ENCODE measurements around the gene LIX1. TPM values are rescaled to one million over a fixed set of nuclear protein-coding genes. Genes with fewer than 3 reads are reported as not detected.
"Not testable (repeated sequence)": the region's sequence is repeated elsewhere in the genome, so short reads cannot be mapped to it uniquely, and the experiment has no call there.

Gene LIX1
- total RNA-seq, result not detected
- long read RNA-seq, donor 1, result 0 reads
- long read RNA-seq, donor 2, result 0 reads

DNA sequence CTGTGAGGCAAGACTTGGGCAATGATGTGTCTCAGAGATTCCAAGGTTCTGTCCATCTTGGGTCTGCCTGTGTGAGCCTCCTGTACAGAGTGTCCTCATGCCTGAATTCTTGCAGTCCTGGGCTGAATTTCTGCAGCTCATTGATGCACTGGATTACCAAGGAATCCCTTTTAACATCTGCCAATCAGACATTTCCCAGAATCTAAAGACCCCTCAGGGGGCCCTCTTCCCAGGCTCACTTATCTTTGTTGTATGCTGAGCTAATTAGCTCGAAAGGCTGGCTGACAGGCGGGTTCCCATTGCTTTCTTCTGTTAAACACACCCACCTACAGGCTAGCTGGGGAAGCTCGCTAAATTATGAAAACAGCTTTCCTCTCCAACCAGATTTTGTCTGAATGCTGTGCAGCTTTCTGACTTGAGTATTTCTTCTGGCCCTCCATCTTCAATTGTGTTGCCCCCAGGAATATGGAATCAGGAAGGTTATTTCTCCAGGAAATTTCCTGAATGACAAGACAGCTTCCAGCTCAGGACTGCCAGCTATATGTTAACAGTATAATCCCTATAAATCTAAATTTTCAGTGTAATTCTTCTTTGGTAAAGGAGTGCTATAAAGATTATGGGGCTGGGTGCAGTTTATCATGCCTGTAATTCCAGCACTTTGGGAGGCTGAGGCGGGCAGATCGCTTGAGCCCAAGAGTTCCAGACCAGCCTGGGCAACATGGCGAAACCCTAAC is at the start of gene LIX1:
TSS of gene LIX1 (minus strand) at position 91 of the 734 bp plus-strand sequence. CDS start at position 56, 35 bp downstream.
- no peak for DNase-seq (ENCODE audit: low spot score)
- intact Hi-C loops (cut with DNase I), result no loop called here

GRCh38 chr5:97191893-97192292 is 49.5 kb upstream of the LIX1 start:
- intact Hi-C loops (cut with DNase I), result no loop called here
- DNase-seq (ENCODE audit: low spot score), result no peak

DNA sequence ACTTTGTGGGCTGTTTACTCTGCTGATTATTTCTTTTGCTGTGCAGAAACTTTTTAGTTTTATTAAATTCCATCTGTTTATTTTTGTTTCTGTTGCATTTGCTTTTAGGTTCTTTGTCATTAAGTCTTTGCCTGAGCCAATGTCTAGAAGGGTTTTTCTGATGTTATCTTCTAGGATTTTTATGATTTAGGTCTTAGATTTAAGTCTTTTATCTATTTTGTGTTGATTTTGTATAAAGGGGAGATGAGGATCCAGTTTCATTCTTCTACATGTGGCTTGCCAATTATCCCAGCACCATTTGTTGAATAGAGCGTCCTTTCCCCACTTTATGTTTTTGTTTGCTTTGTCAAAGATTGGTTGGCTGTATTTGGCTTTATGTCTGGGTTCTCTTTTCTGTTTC is 47.1 kb upstream of the LIX1 start:
- DNase-seq (ENCODE audit: low spot score); intact Hi-C loops (cut with DNase I): not testable (repeated sequence)

GRCh38 chr5:97183930-97184213 is 41.5 kb upstream of the LIX1 start:
- intact Hi-C loops (cut with DNase I), result no loop called here

DNA sequence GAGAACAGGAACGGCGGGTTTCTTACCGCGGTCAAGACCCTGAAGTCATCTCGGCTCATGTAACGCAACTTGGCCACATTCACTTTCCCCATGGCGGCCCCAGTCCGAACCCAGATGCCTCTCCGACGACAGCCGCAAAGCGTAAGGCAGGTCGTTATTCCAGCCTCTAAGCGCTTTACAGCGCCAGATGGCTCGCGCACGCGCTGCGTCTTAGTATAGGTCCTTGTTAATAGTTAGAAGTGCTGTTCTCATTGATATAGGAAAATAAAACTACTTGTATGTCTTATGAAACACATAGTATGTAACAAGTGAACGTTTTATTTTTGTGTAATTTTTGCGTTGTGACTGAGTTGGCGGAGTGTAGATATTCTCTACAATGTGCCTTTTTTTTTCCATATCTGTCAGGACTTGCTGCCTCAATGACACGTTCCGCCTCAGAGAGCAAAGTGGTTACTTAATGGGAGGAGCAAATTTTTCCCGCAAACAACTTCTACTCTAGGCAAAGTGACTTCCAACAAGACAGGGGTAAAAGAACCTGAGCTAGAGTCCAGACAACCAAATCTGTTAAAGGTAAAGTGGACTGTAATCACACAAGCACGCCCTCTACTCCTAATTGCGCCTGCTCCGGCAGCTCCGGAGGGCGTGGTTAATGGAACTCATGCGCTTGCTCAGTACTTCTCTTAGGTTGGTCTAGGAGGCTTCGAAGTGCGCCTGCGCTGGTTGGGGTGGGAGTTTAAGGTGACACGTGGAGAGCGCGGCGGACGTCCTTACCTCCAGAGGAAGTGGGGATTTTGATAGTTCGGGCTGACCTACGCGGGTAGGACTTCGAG is 40.9 kb upstream of the LIX1 start, which contains the start of gene RIOK2:
TSS of gene RIOK2 (minus strand) at position 148 of the 830 bp plus-strand sequence. CDS start at position 92, 56 bp downstream.
- peak; percentile 98 for DNase-seq (ENCODE audit: low spot score)
- intact Hi-C loops (cut with DNase I), result no loop called here

More at GRCh38 chr5:97183930-97184213, 41.5 kb upstream of the LIX1 start:
- no peak for DNase-seq (ENCODE audit: low spot score)

- no peak for DNase-seq (ENCODE audit: low spot score)
- intact Hi-C loops (cut with DNase I), result no loop called here
Observed at GRCh38 chr5:97182571-97183099, 40.2 kb upstream of the LIX1 start.

DNA sequence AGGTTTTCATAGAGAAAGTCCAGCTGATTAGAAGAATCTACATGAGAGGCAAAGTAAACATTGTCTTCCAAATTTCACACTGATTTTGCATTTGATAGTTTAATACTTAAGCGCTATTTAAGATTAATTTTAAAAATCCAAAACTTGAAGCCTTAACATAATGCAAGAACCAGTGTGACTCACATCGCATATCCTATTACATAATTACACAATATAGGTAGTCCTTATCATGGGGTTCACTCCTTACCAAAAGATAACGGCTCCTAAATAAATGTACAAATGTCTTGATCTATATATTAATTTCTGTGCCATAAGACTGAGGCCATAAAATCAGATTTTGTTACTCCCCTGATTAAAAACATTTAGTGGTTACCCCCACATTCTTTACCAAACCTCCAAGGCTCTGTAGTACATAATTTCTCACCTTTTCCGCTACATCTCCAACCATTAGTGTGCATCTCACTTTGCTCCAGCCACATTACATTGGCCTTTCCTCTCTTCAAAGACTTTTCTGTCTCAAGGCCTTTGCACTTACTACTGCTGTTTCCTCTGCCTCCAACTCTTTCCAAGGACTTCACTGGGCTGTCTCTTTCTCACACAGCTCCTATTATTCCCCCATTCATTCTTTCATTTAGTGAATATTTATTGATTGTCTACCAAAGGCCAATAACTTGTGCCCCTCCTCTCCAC is 39.6 kb upstream of the LIX1 start:
- intact Hi-C loops (cut with DNase I), result no loop called here

DNA sequence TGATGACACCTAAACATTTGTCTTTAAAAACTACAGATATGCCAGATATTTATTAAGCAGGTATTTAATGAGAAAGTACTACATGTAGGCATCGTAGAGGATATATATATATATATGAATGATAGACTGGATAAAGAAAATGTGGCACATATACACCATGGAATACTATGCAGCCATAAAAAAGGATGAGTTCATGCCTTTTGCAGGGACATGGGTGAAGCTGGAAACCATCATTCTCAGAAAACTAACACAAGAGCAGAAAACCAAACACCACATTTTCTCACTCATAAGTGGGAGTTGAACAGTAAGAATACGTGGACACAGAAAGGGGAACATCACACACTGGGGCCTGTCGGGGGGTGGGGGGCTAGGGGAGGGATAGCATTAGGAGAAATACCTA is 37.0 kb upstream of the LIX1 start:
- DNase-seq (ENCODE audit: low spot score); intact Hi-C loops (cut with DNase I): not testable (repeated sequence)

More for the DNA sequence above, 39.6 kb upstream of the LIX1 start:
- no peak for DNase-seq (ENCODE audit: low spot score)

GRCh38 chr5:97172227-97172626 is 29.8 kb upstream of the LIX1 start:
- intact Hi-C loops (cut with DNase I), result no loop called here

DNA sequence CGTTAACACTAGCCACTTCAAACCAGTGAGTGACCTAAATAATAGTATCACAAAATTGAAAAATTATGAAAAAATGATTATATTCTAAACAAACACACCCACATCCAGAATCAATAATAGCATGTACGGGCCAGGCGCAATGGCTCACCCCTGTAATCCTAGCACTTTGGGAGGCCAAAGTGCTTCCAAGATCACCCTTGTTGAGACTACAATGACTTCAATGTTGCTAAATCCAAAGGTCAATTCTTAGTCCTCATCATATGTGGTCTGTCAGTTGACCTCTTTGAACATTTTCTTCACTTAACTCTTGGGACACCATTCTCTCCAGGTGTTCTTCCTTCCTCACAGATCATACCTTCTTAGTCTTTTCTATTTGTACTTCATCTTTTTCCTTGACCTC is 29.3 kb upstream of the LIX1 start:
- intact Hi-C loops (cut with DNase I), result no loop called here
- DNase-seq (ENCODE audit: low spot score), result no peak

More at GRCh38 chr5:97172227-97172626, 29.8 kb upstream of the LIX1 start:
- no peak for DNase-seq (ENCODE audit: low spot score)

DNA sequence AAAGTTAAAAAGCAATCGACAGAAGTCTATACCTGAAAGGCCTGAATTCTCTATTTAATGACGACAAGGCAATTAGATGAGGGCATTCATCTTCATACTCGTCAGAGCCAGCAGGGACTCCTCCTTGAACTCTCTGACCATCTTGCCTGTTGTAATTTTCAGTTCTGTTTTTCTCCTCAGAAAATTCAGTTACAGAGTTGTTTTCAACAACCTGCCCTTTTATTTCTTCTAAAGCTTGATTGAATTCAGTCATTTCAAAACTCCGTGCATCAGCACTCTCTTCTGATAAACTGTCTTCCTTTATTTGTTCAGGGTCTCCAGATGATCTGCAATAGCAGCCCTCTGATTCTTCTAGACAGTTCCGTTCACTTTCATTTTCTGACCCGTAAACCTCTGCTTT is 25.0 kb upstream of the LIX1 start:
- no peak for DNase-seq (ENCODE audit: low spot score)
- intact Hi-C loops (cut with DNase I), result loop anchor here in 1 of 2 donors (10.0 kb wide), 1 partner anchor 413 kb away; no protein-coding TSS in a partner anchor

- DNase-seq (ENCODE audit: low spot score), result no peak
- intact Hi-C loops (cut with DNase I), result loop anchor here in 1 of 2 donors (10.0 kb wide), 1 partner anchor 411 kb away; no protein-coding TSS in a partner anchor
Observed at GRCh38 chr5:97165726-97166125, 23.3 kb upstream of the LIX1 start.

- DNase-seq (ENCODE audit: low spot score), result no peak
- intact Hi-C loops (cut with DNase I), result loop anchor here in 1 of 2 donors (10.0 kb wide), 1 partner anchor 410 kb away; no protein-coding TSS in a partner anchor
Observed at GRCh38 chr5:97164846-97165245, 22.4 kb upstream of the LIX1 start.

DNA sequence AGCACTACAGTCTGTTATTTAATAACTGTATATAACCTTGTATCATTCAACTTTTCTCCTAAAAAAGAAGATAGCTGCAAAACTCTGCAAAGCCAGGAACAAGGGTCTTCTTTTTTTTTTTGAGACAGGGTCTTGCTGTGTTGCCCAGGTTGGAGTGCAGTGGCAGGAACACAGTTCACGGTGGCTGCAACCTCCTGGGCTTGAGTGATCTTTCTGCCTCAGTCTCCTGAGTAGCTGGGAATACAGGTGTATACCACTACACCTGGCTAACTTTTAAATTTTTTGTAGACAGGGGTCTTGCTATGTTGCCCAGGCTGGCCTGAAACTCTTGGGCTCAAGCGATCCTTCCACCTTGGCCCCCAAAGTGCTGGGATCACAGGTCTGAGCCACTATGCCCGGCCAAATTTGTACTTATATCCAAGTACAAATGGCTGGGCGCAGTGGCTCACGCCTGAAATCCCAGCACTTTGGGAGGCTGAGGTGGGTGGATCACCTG is 21.4 kb upstream of the LIX1 start:
- DNase-seq (ENCODE audit: low spot score), result no peak
- intact Hi-C loops (cut with DNase I), result loop anchor here in 1 of 2 donors (10.0 kb wide), 1 partner anchor 409 kb away; no protein-coding TSS in a partner anchor

DNA sequence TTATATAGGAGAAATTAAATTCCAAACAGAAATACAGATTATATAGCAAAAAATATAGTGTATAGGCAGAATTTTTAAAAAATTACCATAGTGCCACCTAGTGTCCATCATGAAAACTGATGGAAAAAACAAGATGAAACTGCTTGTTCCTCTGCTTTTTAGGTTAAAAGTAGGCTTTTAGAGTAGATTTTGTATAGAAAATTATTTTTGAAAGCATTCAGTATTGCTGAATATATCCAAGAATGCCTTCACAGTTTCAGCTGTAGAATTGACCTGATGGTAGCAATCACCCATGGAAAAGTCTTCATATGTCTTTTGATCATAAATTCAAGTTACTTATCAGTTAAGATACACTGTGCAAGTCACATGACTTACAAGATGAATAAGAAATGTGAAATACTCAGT is 21.0 kb upstream of the LIX1 start:
- intact Hi-C loops (cut with DNase I), result loop anchor here in 1 of 2 donors (10.0 kb wide), 1 partner anchor 409 kb away; no protein-coding TSS in a partner anchor
- no peak for DNase-seq (ENCODE audit: low spot score)

GRCh38 chr5:97162045-97162444 is 19.6 kb upstream of the LIX1 start:
- DNase-seq (ENCODE audit: low spot score), result no peak
- intact Hi-C loops (cut with DNase I), result loop anchor here in 1 of 2 donors (10.0 kb wide), 1 partner anchor 407 kb away; no protein-coding TSS in a partner anchor

- intact Hi-C loops (cut with DNase I), result no loop called here
- no peak for DNase-seq (ENCODE audit: low spot score)
Observed at GRCh38 chr5:97157689-97158088, 15.3 kb upstream of the LIX1 start.

GRCh38 chr5:97151370-97151769 is 9.0 kb upstream of the LIX1 start:
- intact Hi-C loops (cut with DNase I), result no loop called here
- DNase-seq (ENCODE audit: low spot score), result no peak

DNA sequence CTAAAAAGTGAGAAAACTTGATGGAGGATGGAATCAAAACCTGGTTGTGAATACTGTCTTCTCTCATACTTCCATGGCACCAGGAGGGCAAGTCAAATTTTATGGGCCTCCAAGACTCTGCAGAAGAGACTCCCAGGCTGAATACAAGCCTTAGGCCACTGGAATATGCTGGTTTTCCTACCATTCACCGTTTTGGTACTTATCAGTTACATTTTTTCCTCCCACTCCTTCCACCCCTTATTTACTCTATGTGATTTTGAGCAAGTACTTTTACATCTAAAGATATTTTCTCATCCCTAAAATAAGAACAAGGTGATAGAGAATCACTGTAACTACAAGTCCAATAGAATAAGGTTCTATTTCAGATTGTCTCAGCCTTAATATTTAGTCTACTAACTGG is 8.0 kb upstream of the LIX1 start:
- intact Hi-C loops (cut with DNase I), result no loop called here

More for the DNA sequence above, 8.0 kb upstream of the LIX1 start:
- DNase-seq (ENCODE audit: low spot score), result no peak
